ENCODE results near the gene PRDM16. TPM values are rescaled to one million over a fixed set of nuclear protein-coding genes. Genes with fewer than 3 reads are reported as not detected.

Gene PRDM16
- total RNA-seq, 1 experiment from 2014 or later, result 0.04 TPM

GRCh38 chr1:3152143-3152542 lies 83.1 kb downstream of the PRDM16 start:
- Histone ChIP-seq H3F3A (ENCODE audit: low read length, unreplicated experiment) (no peaks in the 10 kb centered on the region), H3K27me3 (ENCODE audit: low read length) (peaks cover 94% of the 10 kb centered on the region), H3K27ac (ENCODE audit: low read length) (no peak overlapping the region), H3K4me1 (ENCODE audit: insufficient read depth, low read length) (no peaks in the 10 kb centered on the region), H3K9ac (ENCODE audit: low read length) (no peak overlapping the region), H3K36me3 (ENCODE audit: low read depth, low read length) (no peaks in the 10 kb centered on the region), H3K79me2 (ENCODE audit: low read length) (no peaks in the 10 kb centered on the region), H4K20me1 (ENCODE audit: low read length) (no peaks in the 10 kb centered on the region), H3K9me2 (replicated peaks; ENCODE audit: low read length) (no peaks in the 10 kb centered on the region), H2AFZ (ENCODE audit: low read length) (no peak overlapping the region), H3K4me3 (ENCODE audit: low read length) (no peak overlapping the region), H3K9me3 (ENCODE audit: low read length) (no peaks in the 10 kb centered on the region), H3K4me2 (ENCODE audit: low read length) (no peak overlapping the region)
- no TSS peak for BruUV-seq (replicated peaks)
- no peak for TF ChIP-seq EZH2 (IDR thresholded peaks at IDR 0.05; ENCODE audit: low read length, unreplicated experiment)
- TF ChIP-seq EZH2phosphoT487 (IDR thresholded peaks at IDR 0.05; ENCODE audit: borderline replicate concordance, low read length), result no peak
- TF ChIP-seq CTCF (conservative IDR thresholded peaks at IDR 0.05; ENCODE audit: low read depth, low read length), result no peak
- ChIA-PET CTCF (no interaction called here), POLR2A (ENCODE audit: unreplicated experiment) (no interaction called here)
- intact Hi-C loops (cut with micrococcal nuclease), result no loop called here
- ATAC-seq, result no peak
- DNase-seq, result no peak

GRCh38 chr1:3153197-3153596 lies 84.2 kb downstream of the PRDM16 start:
- no peaks in the 10 kb centered on the region for H3K36me3 ChIP-seq (ENCODE audit: low read depth, low read length)
- BruUV-seq (replicated peaks), result no TSS peak
- H3F3A ChIP-seq (ENCODE audit: low read length, unreplicated experiment), result no peaks in the 10 kb centered on the region

GRCh38 chr1:3153902-3154795 lies 85.1 kb downstream of the PRDM16 start:
- POLR2A ChIA-PET (ENCODE audit: unreplicated experiment), result interaction anchor here (0.6 kb wide), 1 partner anchor 21 kb away, joined by 4 read pairs; no protein-coding TSS in a partner anchor
- H3K27me3 ChIP-seq (ENCODE audit: low read length), result peaks cover 93% of the 10 kb centered on the region
- ATAC-seq, result no peak

More at GRCh38 chr1:3153197-3153596, 84.2 kb downstream of the PRDM16 start:
- Histone ChIP-seq H3K9me2 (replicated peaks; ENCODE audit: low read length) (no peaks in the 10 kb centered on the region), H3K27ac (ENCODE audit: low read length) (no peak overlapping the region), H2AFZ (ENCODE audit: low read length) (no peak overlapping the region), H3K9me3 (ENCODE audit: low read length) (no peaks in the 10 kb centered on the region), H3K4me3 (ENCODE audit: low read length) (no peak overlapping the region), H3K27me3 (ENCODE audit: low read length) (peaks cover 94% of the 10 kb centered on the region), H4K20me1 (ENCODE audit: low read length) (no peaks in the 10 kb centered on the region), H3K4me2 (ENCODE audit: low read length) (no peak overlapping the region), H3K4me1 (ENCODE audit: insufficient read depth, low read length) (no peaks in the 10 kb centered on the region), H3K9ac (ENCODE audit: low read length) (no peak overlapping the region), H3K79me2 (ENCODE audit: low read length) (no peaks in the 10 kb centered on the region)
- ATAC-seq (no peak), DNase-seq (no peak)
- TF ChIP-seq EZH2 (IDR thresholded peaks at IDR 0.05; ENCODE audit: low read length, unreplicated experiment) (no peak), EZH2phosphoT487 (IDR thresholded peaks at IDR 0.05; ENCODE audit: borderline replicate concordance, low read length) (no peak)
- ChIA-PET CTCF (no interaction called here), POLR2A (ENCODE audit: unreplicated experiment) (no interaction called here)
- intact Hi-C loops (cut with micrococcal nuclease), result no loop called here

More at GRCh38 chr1:3153902-3154795, 85.1 kb downstream of the PRDM16 start:
- Histone ChIP-seq H3K4me1 (ENCODE audit: insufficient read depth, low read length) (no peaks in the 10 kb centered on the region), H3F3A (ENCODE audit: low read length, unreplicated experiment) (no peaks in the 10 kb centered on the region), H3K4me2 (ENCODE audit: low read length) (no peak overlapping the region), H3K27ac (ENCODE audit: low read length) (no peak overlapping the region), H3K79me2 (ENCODE audit: low read length) (no peaks in the 10 kb centered on the region), H3K9ac (ENCODE audit: low read length) (no peak overlapping the region), H2AFZ (ENCODE audit: low read length) (no peak overlapping the region), H3K36me3 (ENCODE audit: low read depth, low read length) (no peaks in the 10 kb centered on the region), H3K9me2 (replicated peaks; ENCODE audit: low read length) (no peaks in the 10 kb centered on the region), H3K4me3 (ENCODE audit: low read length) (no peak overlapping the region), H4K20me1 (ENCODE audit: low read length) (no peaks in the 10 kb centered on the region), H3K9me3 (ENCODE audit: low read length) (no peaks in the 10 kb centered on the region)
- CTCF ChIA-PET, result no interaction called here
- BruUV-seq (replicated peaks), result no TSS peak
- intact Hi-C loops (cut with micrococcal nuclease), result no loop called here
- TF ChIP-seq EZH2phosphoT487 (IDR thresholded peaks at IDR 0.05; ENCODE audit: borderline replicate concordance, low read length), result no peak
- TF ChIP-seq CTCF (conservative IDR thresholded peaks at IDR 0.05; ENCODE audit: low read depth, low read length), result no peak
- no peak for TF ChIP-seq EZH2 (IDR thresholded peaks at IDR 0.05; ENCODE audit: low read length, unreplicated experiment)
- no peak for DNase-seq
